ENCODE data around the gene SYCE3. TPM values are rescaled to one million over a fixed set of nuclear protein-coding genes. Genes with fewer than 3 reads are reported as not detected.

The SYCE3 gene
- total RNA-seq, 1 donor from 2014 or later, result not detected

DNA sequence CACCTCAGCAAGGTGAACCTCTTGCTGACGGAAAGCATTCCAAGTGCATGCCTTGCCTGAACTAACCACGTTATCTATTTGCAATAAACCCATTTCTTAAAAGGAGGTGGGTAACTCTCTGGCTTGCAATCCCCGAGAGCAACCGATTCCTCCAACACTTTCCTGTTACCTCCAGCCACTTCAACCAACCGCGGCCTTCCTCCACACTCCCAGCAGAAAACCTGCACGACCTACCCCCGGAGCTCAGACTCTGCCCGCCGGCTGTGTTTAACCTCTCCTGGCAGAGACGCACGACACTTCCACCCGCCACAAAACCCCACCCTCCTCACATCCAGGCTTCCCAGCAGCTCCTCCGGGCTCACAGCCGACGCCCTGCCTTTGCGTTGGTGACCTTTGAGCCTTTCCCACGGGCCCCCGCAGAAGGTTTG, 38.0 kb downstream of the SYCE3 start:
- H3K4me1 Mint-ChIP-seq (ENCODE audit: low read depth, unreplicated experiment), result peaks cover 12% of the 10 kb centered on the region
- H3K27ac Mint-ChIP-seq (ENCODE audit: unreplicated experiment), result peak overlapping the region; percentile 93
- H3K4me3 Mint-ChIP-seq (ENCODE audit: unreplicated experiment), result peak overlapping the region; percentile 97
- H3K36me3 Mint-ChIP-seq (ENCODE audit: unreplicated experiment), result peaks cover 5% of the 10 kb centered on the region
- TF ChIP-seq, protein P1, sequence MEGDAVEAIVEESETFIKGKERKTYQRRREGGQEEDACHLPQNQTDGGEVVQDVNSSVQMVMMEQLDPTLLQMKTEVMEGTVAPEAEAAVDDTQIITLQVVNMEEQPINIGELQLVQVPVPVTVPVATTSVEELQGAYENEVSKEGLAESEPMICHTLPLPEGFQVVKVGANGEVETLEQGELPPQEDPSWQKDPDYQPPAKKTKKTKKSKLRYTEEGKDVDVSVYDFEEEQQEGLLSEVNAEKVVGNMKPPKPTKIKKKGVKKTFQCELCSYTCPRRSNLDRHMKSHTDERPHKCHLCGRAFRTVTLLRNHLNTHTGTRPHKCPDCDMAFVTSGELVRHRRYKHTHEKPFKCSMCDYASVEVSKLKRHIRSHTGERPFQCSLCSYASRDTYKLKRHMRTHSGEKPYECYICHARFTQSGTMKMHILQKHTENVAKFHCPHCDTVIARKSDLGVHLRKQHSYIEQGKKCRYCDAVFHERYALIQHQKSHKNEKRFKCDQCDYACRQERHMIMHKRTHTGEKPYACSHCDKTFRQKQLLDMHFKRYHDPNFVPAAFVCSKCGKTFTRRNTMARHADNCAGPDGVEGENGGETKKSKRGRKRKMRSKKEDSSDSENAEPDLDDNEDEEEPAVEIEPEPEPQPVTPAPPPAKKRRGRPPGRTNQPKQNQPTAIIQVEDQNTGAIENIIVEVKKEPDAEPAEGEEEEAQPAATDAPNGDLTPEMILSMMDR (IDR thresholded peaks at IDR 0.05; ENCODE audit: partially characterized antibody, unreplicated experiment), result no peak
- no peak for DNase-seq
- peaks cover 20% of the 10 kb centered on the region for H3K27me3 Mint-ChIP-seq (ENCODE audit: unreplicated experiment)
- H3K9me3 Mint-ChIP-seq (ENCODE audit: unreplicated experiment), result peaks cover 15% of the 10 kb centered on the region

DNA sequence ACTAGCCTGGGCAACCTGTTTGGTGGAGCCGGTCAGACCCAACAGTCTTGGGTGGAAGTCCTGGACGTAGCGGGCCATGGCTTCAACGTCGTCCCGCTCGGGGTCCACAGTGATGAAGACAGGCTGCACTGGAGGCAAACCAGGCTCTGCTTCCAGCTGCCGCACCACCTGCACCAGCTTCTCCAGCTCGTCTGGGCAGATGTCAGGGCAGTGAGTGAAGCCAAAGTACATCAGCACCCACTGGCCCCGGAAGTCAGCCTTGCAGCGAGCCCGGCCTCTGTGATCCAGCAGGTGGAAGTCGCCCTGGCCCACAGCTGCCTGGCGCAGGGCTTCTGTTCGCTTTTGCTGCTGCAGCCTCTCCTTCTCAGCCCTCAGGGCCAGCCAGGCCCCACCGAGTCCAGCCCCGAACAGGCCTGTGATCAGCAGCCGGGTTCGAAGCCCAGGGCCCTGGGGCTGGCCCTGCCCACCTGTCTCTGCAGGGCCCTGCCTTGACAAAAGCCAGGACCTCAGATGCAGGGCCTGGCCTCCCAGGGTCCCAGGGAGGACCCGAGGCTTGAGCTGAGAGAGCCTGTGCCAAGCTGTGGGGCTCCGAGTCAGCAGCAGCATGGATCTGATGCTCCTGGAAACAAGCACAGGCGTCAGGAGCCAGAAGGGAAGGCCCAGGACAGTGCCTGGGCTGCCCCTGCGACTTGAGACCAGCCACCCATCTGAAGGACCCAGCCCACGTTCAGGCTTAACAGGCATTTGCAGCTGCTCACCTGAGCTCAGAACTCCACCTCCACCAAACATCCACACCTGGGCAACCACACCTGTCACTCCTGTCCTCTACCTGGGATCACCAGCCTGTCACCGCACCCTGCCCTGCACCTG, 38.7 kb downstream of the SYCE3 start:
- H3K9me3 Mint-ChIP-seq (ENCODE audit: unreplicated experiment), result peaks cover 15% of the 10 kb centered on the region
- no peak for DNase-seq
- peaks cover 23% of the 10 kb centered on the region for H3K27me3 Mint-ChIP-seq (ENCODE audit: unreplicated experiment)
- H3K4me3 Mint-ChIP-seq (ENCODE audit: unreplicated experiment), result peak overlapping the region; percentile 97
- peak overlapping the region; percentile 93 for H3K27ac Mint-ChIP-seq (ENCODE audit: unreplicated experiment)
- TF ChIP-seq, protein P1 (IDR thresholded peaks at IDR 0.05; ENCODE audit: partially characterized antibody, unreplicated experiment), result no peak
- H3K4me1 Mint-ChIP-seq (ENCODE audit: low read depth, unreplicated experiment), result peaks cover 11% of the 10 kb centered on the region
- H3K36me3 Mint-ChIP-seq (ENCODE audit: unreplicated experiment), result peaks cover 5% of the 10 kb centered on the region

DNA sequence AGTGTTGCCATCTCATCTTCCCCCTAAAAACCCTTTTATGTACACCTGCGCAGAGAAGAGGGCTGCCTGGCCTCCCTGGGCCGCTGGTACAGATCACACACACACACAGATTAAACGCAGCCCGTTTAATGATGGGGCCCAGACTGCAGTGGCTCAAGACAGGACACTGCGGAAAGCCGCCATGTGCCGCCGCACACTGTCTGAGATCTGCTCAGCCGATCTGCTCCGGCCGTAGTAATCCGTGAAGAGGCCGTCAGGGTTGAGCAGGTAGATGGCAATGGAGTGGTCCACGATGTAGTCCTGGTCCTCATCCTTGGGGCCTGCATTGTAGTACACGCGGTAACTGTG, 39.3 kb downstream of the SYCE3 start:
- H3K4me3 Mint-ChIP-seq (ENCODE audit: unreplicated experiment), result no peak overlapping the region
- H3K4me1 Mint-ChIP-seq (ENCODE audit: low read depth, unreplicated experiment), result peaks cover 11% of the 10 kb centered on the region
- no peak overlapping the region for H3K27ac Mint-ChIP-seq (ENCODE audit: unreplicated experiment)
- peaks cover 5% of the 10 kb centered on the region for H3K36me3 Mint-ChIP-seq (ENCODE audit: unreplicated experiment)
- DNase-seq, result no peak
- peaks cover 13% of the 10 kb centered on the region for H3K9me3 Mint-ChIP-seq (ENCODE audit: unreplicated experiment)
- peaks cover 21% of the 10 kb centered on the region for H3K27me3 Mint-ChIP-seq (ENCODE audit: unreplicated experiment)
- TF ChIP-seq, protein P1 (IDR thresholded peaks at IDR 0.05; ENCODE audit: partially characterized antibody, unreplicated experiment), result no peak

DNA sequence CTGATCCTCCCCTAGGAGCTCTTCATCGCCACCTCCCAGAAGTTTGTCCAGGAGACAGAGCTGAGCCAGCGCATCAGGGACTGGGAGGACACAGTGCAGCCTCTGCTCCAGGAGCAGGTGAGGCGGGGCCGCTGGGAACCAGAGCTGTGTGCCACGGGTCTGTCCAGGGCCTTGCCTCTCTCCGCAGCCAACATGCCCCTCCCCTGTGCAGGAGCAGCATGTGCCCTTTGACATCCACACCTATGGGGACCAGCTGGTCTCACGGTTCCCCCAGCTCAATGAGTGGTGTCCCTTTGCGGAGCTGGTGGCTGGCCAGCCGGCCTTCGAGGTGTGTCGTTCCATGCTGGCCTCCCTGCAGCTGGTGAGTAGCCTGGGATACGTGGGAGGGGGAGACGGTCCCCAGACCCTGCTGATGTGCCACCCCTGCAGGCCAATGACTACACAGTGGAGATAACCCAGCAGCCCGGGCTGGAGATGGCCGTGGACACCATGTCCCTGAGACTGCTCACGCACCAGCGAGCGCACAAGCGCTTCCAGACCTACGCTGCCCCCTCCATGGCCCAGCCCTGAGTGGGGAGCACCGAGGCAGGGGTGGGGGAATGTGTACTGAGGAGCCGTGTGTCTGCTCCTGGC, 39.8 kb downstream of the SYCE3 start:
- Mint-ChIP-seq H3K36me3 (ENCODE audit: unreplicated experiment) (peaks cover 5% of the 10 kb centered on the region), H3K27ac (ENCODE audit: unreplicated experiment) (no peak overlapping the region), H3K27me3 (ENCODE audit: unreplicated experiment) (peaks cover 18% of the 10 kb centered on the region), H3K9me3 (ENCODE audit: unreplicated experiment) (peaks cover 10% of the 10 kb centered on the region), H3K4me3 (ENCODE audit: unreplicated experiment) (no peak overlapping the region), H3K4me1 (ENCODE audit: low read depth, unreplicated experiment) (peaks cover 11% of the 10 kb centered on the region)
- TF ChIP-seq, protein P1 (IDR thresholded peaks at IDR 0.05; ENCODE audit: partially characterized antibody, unreplicated experiment), result no peak
- no peak for DNase-seq
